ENCODE data around the gene LRIG1. TPM values are rescaled to one million over a fixed set of nuclear protein-coding genes. Genes with fewer than 3 reads are reported as not detected.

Gene LRIG1
- total and polyA plus RNA-seq, 7 donors, result 9.8 to 119 (median 41.1) TPM

DNA sequence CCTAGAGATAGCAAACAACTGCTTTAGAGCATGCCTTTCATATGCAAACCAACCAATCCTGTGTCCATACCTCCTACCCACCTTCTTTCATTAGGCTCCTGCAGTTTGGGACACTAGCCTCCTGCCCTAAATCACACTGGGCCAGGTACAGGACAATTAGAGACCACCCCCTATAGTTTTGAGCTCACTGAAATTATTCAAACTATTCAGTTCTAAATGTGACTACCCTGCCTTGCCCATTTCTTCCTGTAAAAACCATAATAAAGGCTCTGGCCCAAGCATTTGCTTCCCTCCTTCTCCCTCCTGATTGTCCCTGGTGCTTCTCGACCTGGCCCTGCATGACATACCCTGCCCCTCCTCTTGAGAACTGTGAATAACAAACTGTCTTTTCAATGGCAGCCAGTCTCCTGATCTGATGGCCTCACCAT, 31.4 kb upstream of the LRIG1 start:
- Histone ChIP-seq H3K27ac (no peak overlapping the region), H3K4me3 (no peak overlapping the region), H3K9me3 (no peaks in the 10 kb centered on the region), H3K36me3 (ENCODE audit: insufficient read depth in 1 of 2, low read depth in 1 of 2) (no peaks in the 10 kb centered on the region), H3K4me1 (peaks cover under 1% of the 10 kb centered on the region), H3K27me3 (ENCODE audit: insufficient read depth in 3 of 3, low read length in 2 of 3) (no peaks in the 10 kb centered on the region)
- intact Hi-C loops (cut with DNase I), result no loop called here
- DNase-seq, result no peak
- 69 to 100% (median 80%) methylated on average over 1 of the region's 1 CpG for WGBS, 3 donors
- TF ChIP-seq CTCF (IDR thresholded peaks at IDR 0.05), result no peak
- no peak for ATAC-seq

DNA sequence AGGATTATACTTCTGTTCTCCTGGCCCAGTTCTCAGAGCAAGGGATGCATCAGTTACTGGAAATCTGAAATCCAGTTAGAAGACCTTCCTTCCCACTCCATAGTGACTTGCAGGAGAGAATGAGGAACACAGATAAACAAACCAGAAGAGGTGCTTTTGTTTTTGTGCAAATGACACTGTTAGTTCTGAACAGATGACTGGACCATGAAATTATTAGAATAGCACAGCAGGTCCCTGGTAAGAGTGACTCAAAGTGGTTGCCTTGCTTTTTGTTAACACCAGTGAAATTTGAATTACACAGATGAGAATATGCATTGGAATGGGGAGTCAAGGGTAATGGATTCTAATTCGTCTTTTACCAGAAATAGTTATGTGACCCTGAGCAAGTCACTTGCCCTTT, 30.4 kb upstream of the LRIG1 start:
- Histone ChIP-seq H3K27me3 (ENCODE audit: insufficient read depth in 3 of 3, low read length in 2 of 3) (no peaks in the 10 kb centered on the region), H3K9me3 (no peaks in the 10 kb centered on the region), H3K4me1 (no peaks in the 10 kb centered on the region), H3K27ac (no peak overlapping the region), H3K4me3 (no peak overlapping the region), H3K36me3 (ENCODE audit: insufficient read depth in 1 of 2, low read depth in 1 of 2) (no peaks in the 10 kb centered on the region)
- no peak for TF ChIP-seq CTCF (IDR thresholded peaks at IDR 0.05)
- ATAC-seq (no peak), DNase-seq (no peak)
- intact Hi-C loops (cut with DNase I), result no loop called here
- 54 to 83% (median 64%) methylated on average over 1 of the region's 1 CpG for WGBS, 3 donors

GRCh38 chr3:66527246-66527645, 26.4 kb upstream of the LRIG1 start:
- Histone ChIP-seq H3K9me3 (no peaks in the 10 kb centered on the region), H3K4me1 (no peaks in the 10 kb centered on the region), H3K27me3 (ENCODE audit: insufficient read depth in 3 of 3, low read length in 2 of 3) (no peaks in the 10 kb centered on the region), H3K36me3 (ENCODE audit: insufficient read depth in 1 of 2, low read depth in 1 of 2) (no peaks in the 10 kb centered on the region), H3K27ac (no peak overlapping the region), H3K4me3 (no peak overlapping the region)
- no peak for DNase-seq
- no peak for TF ChIP-seq CTCF (IDR thresholded peaks at IDR 0.05)
- intact Hi-C loops (cut with DNase I), result no loop called here
- no peak for ATAC-seq
- WGBS, 3 donors, result 65 to 72% (median 70%) methylated on average over 4 of the region's 4 CpGs

- no peaks in the 10 kb centered on the region for H3K27me3 ChIP-seq (ENCODE audit: insufficient read depth in 3 of 3, low read length in 2 of 3)
- no peak overlapping the region for H3K4me3 ChIP-seq
- WGBS, 3 donors, result 88 to 95% (median 93%) methylated on average over 3 of the region's 3 CpGs
- no peaks in the 10 kb centered on the region for H3K36me3 ChIP-seq (ENCODE audit: insufficient read depth in 1 of 2, low read depth in 1 of 2)
- TF ChIP-seq CTCF (IDR thresholded peaks at IDR 0.05), result no peak
- no peak for DNase-seq
- H3K4me1 ChIP-seq, result no peaks in the 10 kb centered on the region
- ATAC-seq, result no peak
- H3K9me3 ChIP-seq, result no peaks in the 10 kb centered on the region
- no peak overlapping the region for H3K27ac ChIP-seq
- intact Hi-C loops (cut with DNase I), result no loop called here
Measured at GRCh38 chr3:66525771-66526170, 24.9 kb upstream of the LRIG1 start.

GRCh38 chr3:66520724-66521123, 19.9 kb upstream of the LRIG1 start:
- intact Hi-C loops (cut with DNase I), result no loop called here
- no peaks in the 10 kb centered on the region for H3K4me1 ChIP-seq
- DNase-seq, result no peak
- no peak for TF ChIP-seq CTCF (IDR thresholded peaks at IDR 0.05)
- H3K9me3 ChIP-seq, result no peaks in the 10 kb centered on the region
- WGBS, 3 donors, result 82 to 92% (median 87%) methylated on average over 2 of the region's 2 CpGs
- no peak for ATAC-seq
- no peaks in the 10 kb centered on the region for H3K36me3 ChIP-seq (ENCODE audit: insufficient read depth in 1 of 2, low read depth in 1 of 2)
- H3K4me3 ChIP-seq, result no peak overlapping the region
- no peak overlapping the region for H3K27ac ChIP-seq
- H3K27me3 ChIP-seq (ENCODE audit: insufficient read depth in 3 of 3, low read length in 2 of 3), result no peaks in the 10 kb centered on the region

Data from psoas muscle (tissue), 8 donors.